Heart left ventricle (tissue), 13 donors: ENCODE results near the gene SPATA3.

Experiments used
- CTCF ChIP-seq, 12 donors: fragments of 200-600 bp; sonication (generic) in 4 of 12; IDR thresholded peaks; one replicate each; pipeline versions ENCODE4 v1.5.0 to v1.8.0; 2018 to 2022; ENCODE audit warnings: antibody characterized with exemption in 12 of 12, mild to moderate bottlenecking in 5 of 12
- POLR2A ChIP-seq, 2 donors: fragments of 450-650 bp; IDR thresholded peaks; one replicate each; pipeline ENCODE4 v1.6.1; 2017; ENCODE audit warnings: antibody characterized with exemption in 2 of 2, mild to moderate bottlenecking in 2 of 2, moderate library complexity in 2 of 2
- donor health status: ischemic (EF 13 %, LVEDD 7.1; RV severe dilation, severe dysfunction).
- donor health status: DM: no; HTN: yes; CAD: no.
- donor health status: DM: no; HTN: no; CAD: no.
- donor health status: ischemic (EF 25% LVEDD 6.9; RV normal size, moderate dysfunction).
- donor health status: ischemic (EF 25% LVEDD 5.7; RV mildly dilated, moderate dysfunction).
- donor health status: ischemic (EF 35%, LVEDD 5.7; RV mildly dilated, moderate dysfunction).
- donor health status: nonischemic (EF 11% LVEDD 7.7; RV severe dilation, severe dysfunction).
- donor health status: DM: yes; HTN: yes; CAD: no.
- donor health status: PGD.
- donor health status: ischemic (EF 29% LVEDD 5.4; RV normal size, mild dysfunction).
- donor health status: nonischemic (EF 23%, LVEDD 6.1; RV moderate dilation, normal function).

DNA sequence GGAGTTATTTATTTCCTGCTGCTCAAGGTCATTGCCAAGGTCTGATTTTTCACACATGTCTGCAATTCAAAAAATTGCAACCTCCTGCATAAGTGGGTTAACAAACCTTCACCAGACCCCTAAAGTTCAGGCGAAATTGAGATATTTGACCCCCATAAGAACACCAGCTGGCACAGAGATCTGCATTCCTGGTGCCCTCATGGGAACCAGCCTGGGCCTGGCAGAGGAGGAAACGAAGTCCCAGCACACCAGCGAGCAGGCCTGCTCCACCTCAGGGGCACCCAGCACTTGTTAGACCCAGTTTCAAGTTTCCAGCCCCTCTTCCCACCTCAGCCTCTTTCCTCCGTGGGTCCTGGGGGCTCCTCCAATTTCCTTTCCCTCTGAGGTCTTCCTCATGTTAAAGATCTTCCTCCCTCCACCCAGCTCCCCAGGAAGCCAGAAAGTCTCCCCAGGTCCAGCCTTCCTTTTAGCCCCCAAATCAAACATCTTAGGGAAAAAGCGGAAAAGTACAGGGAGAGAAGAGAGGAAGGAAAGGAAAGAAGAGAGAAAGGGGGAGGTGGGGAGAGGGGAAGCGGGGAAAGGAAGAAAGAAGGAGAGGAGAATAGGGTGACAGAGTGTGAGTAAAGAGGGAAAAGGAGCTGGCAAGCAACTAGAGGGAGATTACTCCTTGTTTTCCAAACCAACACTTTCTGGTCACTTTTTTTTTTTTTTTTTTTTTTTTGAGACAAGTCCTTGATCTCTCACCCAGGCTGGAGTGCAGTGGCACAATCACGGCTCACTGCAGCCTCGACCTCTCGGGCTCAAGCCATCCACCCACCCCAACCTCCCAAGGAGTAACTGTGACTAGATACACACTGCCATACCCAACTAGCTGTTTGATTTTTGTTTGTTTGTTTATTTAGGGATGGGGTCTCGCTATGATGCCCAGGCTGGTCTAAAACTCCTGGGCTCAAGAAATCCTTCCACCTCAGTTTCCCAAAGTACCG, 37.5 kb downstream of the SPATA3 start:
- TF ChIP-seq POLR2A (IDR thresholded peaks at IDR 0.05) (no peak), CTCF (IDR thresholded peaks at IDR 0.05) (no peak)
